Heart left ventricle (tissue), 16 donors: ENCODE results near the gene NRBF2. TPM values are rescaled to one million over a fixed set of nuclear protein-coding genes. Genes with fewer than 3 reads are reported as not detected.
"Not testable (repeated sequence)": the region's sequence is repeated elsewhere in the genome, so short reads cannot be mapped to it uniquely, and the experiment has no call there.

ENCODE experiments used
- ATAC-seq, 4 donors: fragments of 200-7000 bp; cut with Tn5 transposase; one replicate each; pipeline ENCODE4 v1.9.1; 2020 to 2022; ENCODE audit warnings: moderate library complexity in 4 of 4, mild to moderate bottlenecking in 3 of 4, moderate number of reproducible peaks in 1 of 4
- DNase-seq, 5 donors: peaks; one replicate each; pipeline ENCODE4 v3.0.0-alpha.2; 2020
- H3K27ac ChIP-seq, 12 donors: fragments of 200-600 bp; sonication (generic) in 4 of 12; one replicate each; pipeline versions ENCODE4 v1.5.0 to v1.8.0; 2016 to 2022; ENCODE audit warnings: mild to moderate bottlenecking in 2 of 12
- H3K27me3 ChIP-seq, 9 donors: fragments of 200-600 bp; sonication (generic) in 2 of 9; one replicate each; pipeline versions ENCODE4 v1.5.1 to v1.8.0; 2016 to 2022; ENCODE audit warnings: mild to moderate bottlenecking in 3 of 9
- H3K36me3 ChIP-seq, 9 donors: fragments of 200-600 bp; sonication (generic) in 2 of 9; one replicate each; pipeline versions ENCODE4 v1.5.0 to v1.8.0; 2018 to 2022; ENCODE audit warnings: mild to moderate bottlenecking in 2 of 9
- H3K4me1 ChIP-seq, 12 donors: fragments of 200-600 bp; sonication (generic) in 4 of 12; one replicate each; pipeline versions ENCODE4 v1.5.0 to v1.8.0; 2016 to 2022; ENCODE audit warnings: mild to moderate bottlenecking in 3 of 12
- H3K4me3 ChIP-seq, 12 donors: fragments of 200-600 bp; sonication (generic) in 4 of 12; one replicate each; pipeline versions ENCODE4 v1.5.0 to v1.8.0; 2017 to 2022; ENCODE audit warnings: mild to moderate bottlenecking in 9 of 12, moderate library complexity in 4 of 12
- H3K9me3 ChIP-seq, 12 donors: fragments of 200-600 bp; sonication (generic) in 4 of 12; one replicate each; pipeline versions ENCODE4 v1.5.0 to v1.8.0; 2016 to 2022; ENCODE audit warnings: mild to moderate bottlenecking in 1 of 12
- POLR2A ChIP-seq, 2 donors: fragments of 450-650 bp; IDR thresholded peaks; one replicate each; pipeline ENCODE4 v1.6.1; 2017; ENCODE audit warnings: antibody characterized with exemption in 2 of 2, mild to moderate bottlenecking in 2 of 2, moderate library complexity in 2 of 2
- WGBS, 4 donors: extraction: QIAGEN DNeasy Blood & Tissue Kit in 2 of 4; methylation state at CpG; one replicate each; pipeline versions ENCODE4 v1.1.5 to v1.1.7; 2013 to 2018; 5-methylcytosine and 5-hydroxymethylcytosine counted together
- intact Hi-C, 10 donors: fragments of 100-400 bp; cut with DNase I; formaldehyde crosslinking; loops; one replicate each; pipeline versions ENCODE4 v1.11.1 to v1.14.2; 2022
- polyA plus RNA-seq, 2 donors: library from polyadenylated mRNA; stranded (reverse); fragments of 200-250 nt; gene quantifications; one replicate each; pipeline ENCODE4 v1.2.3, GENCODE V29; 2013
- total RNA-seq, 9 donors: library from RNA; depleted of rRNA in 2 of 9; stranded (reverse); fragments of >200 nt in 2 of 9; fragmentation: NEBNext Ultra II Directional in 3 of 9; extraction: Animal tissue kit (Norgen Biotek cat#: 25700) in 3 of 9; gene quantifications; one replicate each; pipeline versions ENCODE4 v1.1.0 to v1.2.4, GENCODE V29; 2016 to 2023
- TF ChIP-seq, protein P1 (sequence below), 12 donors: fragments of 200-600 bp; sonication (generic) in 4 of 12; IDR thresholded peaks; one replicate each; pipeline versions ENCODE4 v1.5.0 to v1.8.0; 2018 to 2022; ENCODE audit warnings: antibody characterized with exemption in 12 of 12, mild to moderate bottlenecking in 5 of 12
- donor health status: ischemic (EF 13 %, LVEDD 7.1; RV severe dilation, severe dysfunction).
- donor health status: healthy with polysubstance abuse.
- donor health status: DM: no; HTN: yes; CAD: no.
- donor health status: DM: no; HTN: no; CAD: no.
- donor health status: ischemic (EF 25% LVEDD 6.9; RV normal size, moderate dysfunction).
- donor health status: ischemic (EF 25% LVEDD 5.7; RV mildly dilated, moderate dysfunction).
- donor health status: healthy.
- donor health status: DM: yes; HTN: yes; CAD: no.
- donor health status: ischemic (EF 35%, LVEDD 5.7; RV mildly dilated, moderate dysfunction).
- donor health status: nonischemic (EF 11% LVEDD 7.7; RV severe dilation, severe dysfunction).
- donor health status: DM: yes; HTN: yes; CAD: no.
- donor health status: PGD.
- donor health status: ischemic (EF 29% LVEDD 5.4; RV normal size, mild dysfunction).
- donor health status: nonischemic (EF 23%, LVEDD 6.1; RV moderate dilation, normal function).

NRBF2 gene
- total and polyA plus RNA-seq, 11 donors = 2.7 to 18.3 (median 10.7) TPM

DNA sequence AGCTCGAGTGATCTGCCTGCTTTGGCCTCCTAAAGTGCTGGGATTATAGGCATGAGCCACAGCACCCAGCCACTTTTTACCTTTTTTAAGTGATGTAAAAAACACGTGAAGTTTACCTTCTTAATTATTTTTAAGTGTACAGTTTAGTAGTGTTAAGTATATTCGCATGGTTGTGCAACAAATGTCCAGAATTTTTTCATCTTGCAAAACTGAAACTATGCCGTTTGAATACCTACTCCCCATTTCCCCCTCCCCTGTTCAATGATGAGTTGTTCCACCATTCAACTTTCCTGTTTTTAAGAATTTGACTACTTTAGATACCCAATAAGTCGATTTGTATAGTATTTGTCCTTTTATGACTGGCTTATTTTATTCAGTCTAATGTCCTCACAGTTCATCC is 10.9 kb downstream of the NRBF2 start:
- no peak overlapping the region for H3K4me3 ChIP-seq
- H3K9me3 ChIP-seq = no peaks in the 10 kb centered on the region
- TF ChIP-seq, protein P1, sequence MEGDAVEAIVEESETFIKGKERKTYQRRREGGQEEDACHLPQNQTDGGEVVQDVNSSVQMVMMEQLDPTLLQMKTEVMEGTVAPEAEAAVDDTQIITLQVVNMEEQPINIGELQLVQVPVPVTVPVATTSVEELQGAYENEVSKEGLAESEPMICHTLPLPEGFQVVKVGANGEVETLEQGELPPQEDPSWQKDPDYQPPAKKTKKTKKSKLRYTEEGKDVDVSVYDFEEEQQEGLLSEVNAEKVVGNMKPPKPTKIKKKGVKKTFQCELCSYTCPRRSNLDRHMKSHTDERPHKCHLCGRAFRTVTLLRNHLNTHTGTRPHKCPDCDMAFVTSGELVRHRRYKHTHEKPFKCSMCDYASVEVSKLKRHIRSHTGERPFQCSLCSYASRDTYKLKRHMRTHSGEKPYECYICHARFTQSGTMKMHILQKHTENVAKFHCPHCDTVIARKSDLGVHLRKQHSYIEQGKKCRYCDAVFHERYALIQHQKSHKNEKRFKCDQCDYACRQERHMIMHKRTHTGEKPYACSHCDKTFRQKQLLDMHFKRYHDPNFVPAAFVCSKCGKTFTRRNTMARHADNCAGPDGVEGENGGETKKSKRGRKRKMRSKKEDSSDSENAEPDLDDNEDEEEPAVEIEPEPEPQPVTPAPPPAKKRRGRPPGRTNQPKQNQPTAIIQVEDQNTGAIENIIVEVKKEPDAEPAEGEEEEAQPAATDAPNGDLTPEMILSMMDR (IDR thresholded peaks at IDR 0.05) = no peak
- no peak for TF ChIP-seq POLR2A (IDR thresholded peaks at IDR 0.05)
- intact Hi-C loops = no loop called here
- ATAC-seq (no peak), DNase-seq (no peak)
- peaks cover 0 to 41% (median 16%) of the 10 kb centered on the region in 12 donors for H3K4me1 ChIP-seq
- H3K36me3 ChIP-seq = peaks cover 0 to 24% (median 0%) of the 10 kb centered on the region in 9 donors
- no peaks in the 10 kb centered on the region for H3K27me3 ChIP-seq
- H3K27ac ChIP-seq = peak overlapping the region in 1 of 12 donors; percentile 12
- WGBS, 4 donors = 84 to 90% (median 85%) methylated on average over 5 of the region's 5 CpGs

DNA sequence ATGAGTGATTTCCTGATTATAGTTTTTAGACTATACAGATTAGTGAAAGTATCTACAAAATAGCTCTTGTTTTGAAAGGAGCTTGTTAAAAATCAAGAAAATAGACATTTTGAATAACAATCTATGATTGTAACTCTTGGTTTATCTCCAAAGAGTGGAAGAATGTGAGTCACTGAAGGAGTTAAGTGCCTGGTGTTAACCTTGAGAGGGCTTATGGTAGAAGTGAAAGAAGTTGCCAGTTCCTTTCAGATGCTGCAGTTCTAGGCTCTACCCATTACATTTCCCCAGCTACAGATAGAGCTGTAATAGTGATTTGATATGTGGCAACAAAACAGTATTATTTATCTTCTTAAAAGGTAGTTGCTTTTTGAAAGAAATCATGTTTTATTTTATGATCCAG is 12.7 kb downstream of the NRBF2 start:
- no peak overlapping the region for H3K4me3 ChIP-seq
- H3K27ac ChIP-seq = peak overlapping the region in 1 of 12 donors; percentile 5
- intact Hi-C loops = loop anchor here in 1 of 10 donors (5.0 kb wide), 1 partner anchor 33 kb away; no protein-coding TSS in a partner anchor
- no peaks in the 10 kb centered on the region for H3K9me3 ChIP-seq
- no peaks in the 10 kb centered on the region for H3K27me3 ChIP-seq
- no peak for TF ChIP-seq POLR2A (IDR thresholded peaks at IDR 0.05)
- TF ChIP-seq, protein P1 (IDR thresholded peaks at IDR 0.05) = no peak
- ATAC-seq (peak in 1 of 4 donors; percentile 39), DNase-seq (no peak)
- peaks cover 0 to 41% (median 16%) of the 10 kb centered on the region in 12 donors for H3K4me1 ChIP-seq
- peaks cover 0 to 29% (median 3%) of the 10 kb centered on the region in 9 donors for H3K36me3 ChIP-seq

DNA sequence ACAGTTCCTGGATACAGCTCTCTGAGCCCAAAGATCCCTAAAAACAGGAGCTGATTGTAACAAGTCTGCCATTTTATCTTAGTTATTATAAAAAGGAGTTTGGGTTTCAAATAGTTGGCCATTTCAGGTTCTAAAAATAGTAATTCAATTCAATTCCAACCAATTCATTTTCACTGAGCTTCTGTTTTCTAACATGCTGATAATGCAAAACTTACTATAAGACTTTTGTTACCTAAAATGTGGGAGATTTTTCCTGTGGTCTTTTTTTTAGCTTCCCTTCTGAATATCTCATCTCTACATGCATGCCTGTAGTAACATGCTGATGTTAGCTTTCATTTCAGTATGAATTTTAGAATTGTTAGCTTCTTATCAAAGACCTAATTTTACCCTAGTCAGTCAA is 13.4 kb downstream of the NRBF2 start:
- no peak for DNase-seq
- H3K4me3 ChIP-seq = no peak overlapping the region
- H3K36me3 ChIP-seq = peaks cover 0 to 35% (median 8%) of the 10 kb centered on the region in 9 donors
- H3K9me3 ChIP-seq = no peaks in the 10 kb centered on the region
- no peak overlapping the region for H3K27ac ChIP-seq
- TF ChIP-seq POLR2A (IDR thresholded peaks at IDR 0.05) = no peak
- TF ChIP-seq, protein P1 (IDR thresholded peaks at IDR 0.05) = no peak
- peaks cover 0 to 41% (median 16%) of the 10 kb centered on the region in 12 donors for H3K4me1 ChIP-seq
- intact Hi-C loops = loop anchor here in 1 of 10 donors (5.0 kb wide), 1 partner anchor 34 kb away; no protein-coding TSS in a partner anchor
- H3K27me3 ChIP-seq = no peaks in the 10 kb centered on the region
- ATAC-seq = no peak

DNA sequence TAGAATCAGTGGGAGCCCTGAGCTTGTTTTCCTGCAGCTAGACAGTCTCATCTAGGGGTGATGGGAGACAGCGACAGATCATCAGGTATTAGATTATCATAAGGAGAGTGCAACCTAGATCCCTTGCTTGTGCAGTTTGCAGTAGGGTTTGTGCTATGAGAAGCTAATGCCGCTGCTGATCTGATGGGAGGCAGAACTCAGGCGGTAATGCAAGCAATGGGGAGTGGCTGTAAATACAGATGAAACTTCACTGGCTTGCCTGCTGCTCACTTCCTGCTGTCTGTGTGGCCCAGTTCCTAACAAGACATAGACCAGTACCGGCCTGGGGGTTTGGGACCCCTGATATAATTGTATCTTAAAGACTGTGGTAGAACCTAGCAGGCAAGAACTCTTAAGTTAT is 17.6 kb downstream of the NRBF2 start:
- TF ChIP-seq, protein P1 (IDR thresholded peaks at IDR 0.05) = no peak
- TF ChIP-seq POLR2A (IDR thresholded peaks at IDR 0.05) = no peak
- Histone ChIP-seq H3K4me3 (no peak overlapping the region), H3K36me3 (peaks cover 0 to 73% (median 45%) of the 10 kb centered on the region in 9 donors), H3K9me3 (no peaks in the 10 kb centered on the region), H3K27me3 (no peaks in the 10 kb centered on the region), H3K27ac (no peak overlapping the region), H3K4me1 (peaks cover 0 to 31% (median 13%) of the 10 kb centered on the region in 12 donors)
- ATAC-seq (no peak), DNase-seq (no peak)
- WGBS, 4 donors = 94 to 98% (median 96%) methylated on average over 4 of the region's 4 CpGs
- intact Hi-C loops = loop anchor here in 7 of 10 donors (5.0 to 10.0 kb wide), 6 partner anchors 46 to 708 kb away; partner anchors contain the start of gene EGR2 (in 2 of the 7)

DNA sequence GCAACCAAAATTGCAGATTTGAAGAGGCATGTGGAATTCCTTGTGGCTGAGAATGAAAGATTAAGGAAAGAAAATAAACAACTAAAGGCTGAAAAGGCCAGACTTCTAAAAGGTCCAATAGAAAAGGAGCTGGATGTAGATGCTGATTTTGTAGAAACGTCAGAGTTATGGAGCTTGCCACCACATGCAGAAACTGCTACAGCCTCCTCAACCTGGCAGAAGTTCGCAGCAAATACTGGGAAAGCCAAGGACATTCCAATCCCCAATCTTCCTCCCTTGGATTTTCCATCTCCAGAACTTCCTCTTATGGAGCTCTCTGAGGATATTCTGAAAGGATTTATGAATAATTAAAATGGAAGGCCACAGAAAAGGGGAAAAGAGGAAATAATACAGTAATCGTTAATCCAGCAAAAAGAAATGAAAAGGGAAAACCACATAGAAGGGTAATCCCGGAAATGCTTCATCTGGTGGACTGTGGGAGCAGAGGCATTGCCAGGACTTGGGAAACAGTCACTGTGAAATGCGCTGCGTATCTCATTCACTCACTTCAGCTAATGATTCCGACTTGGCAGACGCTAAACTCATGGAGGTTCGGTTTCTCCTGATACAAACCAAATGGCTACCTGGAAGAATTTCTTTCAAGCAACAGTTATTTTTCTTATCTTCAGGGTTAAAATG is 20.9 kb downstream of the NRBF2 start:
- intact Hi-C loops = loop anchor here in 7 of 10 donors (5.0 to 10.0 kb wide), 6 partner anchors 49 to 712 kb away; partner anchors contain the start of gene EGR2 (in 2 of the 7)
- H3K36me3 ChIP-seq = peaks cover 0 to 59% (median 45%) of the 10 kb centered on the region in 9 donors
- WGBS, 4 donors = 85 to 92% (median 89%) methylated on average over 9 of the region's 9 CpGs

More for the DNA sequence above, 20.9 kb downstream of the NRBF2 start:
- Histone ChIP-seq H3K4me1 (peaks cover 0 to 19% (median 8%) of the 10 kb centered on the region in 12 donors), H3K27ac (peak overlapping the region in 1 of 12 donors; percentile 32)
- not testable (repeated sequence) for ATAC-seq, H3K27me3 ChIP-seq, DNase-seq, H3K9me3 ChIP-seq, H3K4me3 ChIP-seq
